Measurements from ENCODE around the gene LAMTOR4. TPM values are rescaled to one million over a fixed set of nuclear protein-coding genes. Genes with fewer than 3 reads are reported as not detected.

Gene LAMTOR4
- total RNA-seq, 1 donor from 2014 or later, result 150 TPM

DNA sequence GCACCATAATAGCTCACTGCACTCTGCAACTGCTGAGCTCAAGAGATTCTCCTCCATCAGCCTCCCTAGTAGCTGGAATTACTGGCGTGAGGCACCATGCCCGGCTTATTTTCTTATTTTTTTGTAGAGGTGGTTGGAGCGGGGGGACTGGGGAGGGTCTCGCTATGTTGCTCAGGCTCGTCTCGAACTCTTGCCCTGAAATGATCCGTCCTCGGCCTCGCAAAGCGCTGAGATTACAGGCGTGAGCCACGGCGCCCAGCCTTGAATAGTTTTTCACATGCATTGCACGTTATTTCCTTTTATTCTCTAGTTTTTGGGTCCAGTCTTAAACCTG is 526 bp upstream of the LAMTOR4 start:
- intact Hi-C loops (cut with micrococcal nuclease), result loop anchor here (1.0 to 5.0 kb wide), 10 partner anchors 10 to 280 kb away; partner anchors contain the start of genes AP4M1, CNPY4, GPC2 and MBLAC1

DNA sequence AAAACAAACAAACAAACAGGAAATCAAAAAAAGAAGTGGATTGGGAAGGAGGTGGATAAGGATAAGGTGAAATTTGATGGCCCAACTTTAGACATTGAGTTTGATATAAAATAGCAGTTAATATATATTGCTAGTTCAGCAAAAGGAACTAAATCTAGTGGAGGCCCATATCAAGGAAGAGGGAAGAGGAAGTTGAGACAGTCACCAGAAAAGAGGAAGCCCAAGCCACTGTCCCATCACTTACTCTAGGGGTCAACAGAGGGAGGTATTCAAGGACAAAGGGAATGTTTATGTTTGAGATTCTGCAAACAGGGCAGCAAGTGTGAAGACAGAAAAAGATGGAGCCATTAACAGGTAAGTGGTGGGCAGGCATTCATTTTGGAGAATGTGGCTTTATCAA is 3.7 kb downstream of the LAMTOR4 start:
- intact Hi-C loops (cut with micrococcal nuclease), result no loop called here

DNA sequence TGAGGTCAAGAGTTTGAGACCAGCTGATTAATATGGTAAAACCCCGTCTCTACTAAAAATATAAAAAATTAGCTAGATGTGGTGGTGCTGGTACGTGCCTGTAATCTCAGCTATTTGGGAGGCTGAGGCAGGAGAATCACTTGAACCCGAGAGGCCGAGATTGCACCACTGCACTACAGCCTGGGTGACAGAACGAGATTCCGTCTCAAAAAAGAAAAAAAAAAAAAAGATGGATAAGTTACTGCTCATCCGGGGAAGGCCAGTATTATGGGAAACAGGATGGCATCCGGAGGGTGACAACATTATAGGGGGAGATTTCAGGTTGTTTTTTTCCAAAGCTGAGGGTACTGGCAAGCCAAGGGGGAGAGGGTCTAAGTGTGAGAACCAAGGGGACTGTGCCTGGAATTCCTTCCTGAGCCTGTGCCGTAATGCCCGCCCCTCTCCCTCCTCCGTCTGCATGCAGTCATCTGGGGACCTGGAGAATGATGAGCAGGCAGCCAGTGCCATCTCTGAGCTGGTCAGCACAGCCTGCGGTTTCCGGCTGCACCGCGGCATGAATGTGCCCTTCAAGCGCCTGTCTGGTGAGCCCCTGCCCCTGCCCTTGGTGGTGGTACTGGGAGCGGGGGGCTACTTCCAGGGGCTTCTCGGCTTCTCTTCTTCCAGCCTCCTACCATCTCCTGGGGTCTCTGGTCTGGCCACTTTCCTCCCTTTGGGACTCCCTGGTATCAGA is 4.4 kb downstream of the LAMTOR4 start:
- intact Hi-C loops (cut with micrococcal nuclease), result no loop called here

DNA sequence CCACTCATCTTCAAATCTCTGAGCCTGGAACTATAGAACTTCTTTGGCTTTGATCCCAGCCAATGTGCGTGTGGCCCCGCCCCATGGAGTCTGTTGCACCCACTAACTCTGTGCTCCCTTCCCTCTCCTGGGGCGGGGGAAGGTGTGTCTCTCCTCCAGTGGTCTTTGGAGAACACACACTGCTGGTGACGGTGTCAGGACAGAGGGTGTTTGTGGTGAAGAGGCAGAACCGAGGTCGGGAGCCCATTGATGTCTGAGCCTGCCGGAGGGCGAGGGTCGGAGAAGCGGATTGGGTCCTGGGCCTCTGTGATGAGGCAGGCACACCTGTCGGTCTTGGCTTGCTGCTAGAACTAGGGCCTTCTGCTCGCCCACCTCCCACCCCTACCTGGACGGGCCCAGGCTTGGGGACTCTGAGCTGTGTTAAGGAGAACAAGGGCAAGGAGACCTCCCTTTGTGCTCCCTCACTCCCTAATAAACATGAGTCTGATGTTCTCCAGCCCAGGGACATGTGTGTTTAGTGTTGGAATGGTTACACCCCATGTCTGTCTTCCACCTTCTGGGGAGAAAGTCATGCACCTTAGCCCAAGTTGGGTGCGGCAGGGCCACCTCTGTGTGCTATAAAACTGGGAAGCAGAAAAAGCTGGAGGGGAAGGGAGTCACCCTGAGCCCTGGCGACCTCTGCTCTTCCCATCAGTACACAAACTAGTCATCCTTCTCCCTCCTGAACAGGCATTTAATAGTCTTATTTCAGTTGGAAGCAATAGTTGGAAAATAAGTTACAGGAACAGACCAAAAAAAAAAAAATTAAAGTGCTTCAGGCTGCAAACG is 5.2 kb downstream of the LAMTOR4 start:
- intact Hi-C loops (cut with micrococcal nuclease), result no loop called here

DNA sequence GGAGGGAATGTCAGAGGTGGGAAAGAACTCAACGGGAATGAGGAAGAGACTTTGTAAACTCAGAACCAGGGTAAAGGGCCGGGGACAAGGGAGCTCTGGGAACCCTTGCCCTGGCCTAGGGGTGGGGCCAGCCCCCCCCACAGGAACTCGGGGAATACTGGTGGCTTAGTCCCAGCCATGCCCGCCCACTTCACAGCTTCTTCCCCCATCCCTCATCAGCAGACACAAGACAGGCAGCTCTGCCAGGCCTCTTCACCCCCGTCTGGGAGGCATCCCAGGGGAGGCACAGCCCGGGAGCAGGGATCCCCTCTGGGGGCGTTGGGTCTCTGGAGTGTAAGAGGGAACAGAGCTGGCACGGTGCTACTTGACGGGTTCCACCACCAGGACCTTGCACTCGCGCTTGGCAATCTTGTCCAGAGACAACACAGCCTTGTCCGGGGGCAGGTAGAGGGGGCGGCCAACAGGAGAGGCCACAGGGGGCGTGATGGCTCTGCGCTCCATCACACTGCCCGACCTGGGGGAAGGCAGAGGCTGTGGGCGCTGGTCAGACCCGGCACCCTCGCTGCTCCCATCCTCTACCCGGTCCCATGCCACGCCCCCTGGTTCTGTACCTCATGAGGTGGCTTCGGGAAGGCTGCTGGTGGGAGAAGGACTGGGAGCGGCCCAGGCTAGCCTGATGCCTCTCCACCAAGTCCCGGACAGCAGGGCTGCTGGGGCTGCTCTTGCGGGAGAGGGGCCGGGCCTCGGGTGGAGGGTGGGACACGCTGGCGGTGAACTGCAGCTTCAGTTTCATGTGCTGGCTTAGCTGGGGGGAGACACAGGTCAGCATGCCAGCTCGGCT is 6.2 kb downstream of the LAMTOR4 start:
- intact Hi-C loops (cut with micrococcal nuclease), result no loop called here

DNA sequence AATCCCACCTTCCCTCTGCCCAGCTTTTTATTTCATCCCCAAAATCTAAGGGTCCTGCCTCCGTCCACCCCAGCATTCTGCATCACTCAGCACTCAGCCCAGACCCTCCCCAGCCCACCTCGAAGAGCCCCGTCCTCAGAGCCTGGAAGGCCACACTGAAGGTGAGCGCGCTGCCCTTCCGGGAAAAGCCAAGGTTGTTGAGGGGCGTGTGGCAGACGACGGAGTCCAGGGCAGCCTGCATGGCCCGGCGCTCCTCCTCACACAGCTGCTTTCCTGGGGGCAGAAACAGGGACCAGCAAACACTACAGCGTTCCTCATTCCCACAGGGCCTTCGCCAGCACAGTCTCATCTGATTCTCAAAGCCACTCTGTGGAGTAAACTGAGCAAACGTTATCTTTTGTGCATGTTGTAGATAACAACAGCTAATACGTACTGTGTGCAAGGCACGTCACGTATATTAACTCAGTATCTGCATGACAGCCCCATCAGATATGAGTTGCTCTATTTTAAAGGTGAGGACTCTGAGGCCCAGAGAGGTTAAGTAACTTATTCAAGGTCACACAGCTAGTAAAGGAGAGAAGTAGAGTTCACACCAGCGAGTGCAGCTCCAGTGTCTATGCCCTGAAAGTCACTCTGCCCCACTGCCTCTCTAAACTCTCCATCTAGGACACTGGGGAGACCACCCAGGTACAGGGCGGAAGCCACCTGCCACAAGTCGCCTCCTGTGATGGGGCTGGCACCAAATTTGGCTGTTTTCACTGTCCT is 7.0 kb downstream of the LAMTOR4 start:
- intact Hi-C loops (cut with micrococcal nuclease), result no loop called here

DNA sequence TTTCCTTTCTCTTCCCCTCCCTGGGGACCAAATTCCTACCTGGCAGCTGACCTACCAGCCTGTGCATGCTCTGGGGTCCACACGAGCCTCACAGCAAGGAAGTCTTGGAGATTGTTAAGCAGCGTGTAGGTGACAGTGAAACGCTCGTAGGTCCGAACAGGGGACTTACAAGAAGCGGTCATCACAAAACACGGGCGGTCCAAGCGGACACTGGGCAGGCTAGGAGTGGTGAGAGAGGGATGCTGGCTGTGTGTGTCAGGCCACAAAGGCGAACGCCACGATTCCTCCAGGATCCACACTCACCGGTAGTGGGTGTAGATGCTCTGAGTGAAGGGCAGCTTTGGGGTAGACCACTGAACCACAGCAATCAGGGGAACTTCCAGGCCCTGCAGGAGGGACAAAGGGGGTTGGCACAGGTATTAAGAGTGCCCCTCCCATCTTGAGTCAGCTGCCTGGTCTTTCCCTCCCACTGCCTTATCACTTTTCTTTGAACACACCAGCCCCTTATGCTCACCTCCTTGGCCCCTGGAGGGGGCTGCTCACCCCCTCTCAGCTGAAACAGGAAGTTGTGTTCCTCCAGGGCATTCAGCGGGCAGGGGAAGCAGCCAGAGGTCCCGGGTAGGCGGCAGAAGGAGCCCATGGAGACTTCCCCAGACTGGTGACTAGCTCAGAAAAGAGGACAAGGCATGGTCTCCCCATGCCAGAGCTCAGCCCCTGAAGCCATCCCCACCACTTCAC is 7.8 kb downstream of the LAMTOR4 start:
- intact Hi-C loops (cut with micrococcal nuclease), result no loop called here

DNA sequence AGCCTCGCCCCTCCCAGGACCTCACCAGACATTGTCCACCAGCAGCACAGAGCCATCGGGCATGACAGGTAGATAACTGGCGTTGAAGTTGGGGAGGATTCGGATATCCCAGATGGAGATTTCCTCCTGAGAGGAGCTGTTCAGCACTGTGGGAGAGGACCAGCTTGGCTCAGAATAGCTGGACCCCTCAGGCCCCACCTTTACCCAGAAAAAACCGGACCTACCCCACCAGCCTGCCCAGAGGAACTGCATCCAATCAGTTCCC is 8.3 kb downstream of the LAMTOR4 start:
- intact Hi-C loops (cut with micrococcal nuclease), result no loop called here

DNA sequence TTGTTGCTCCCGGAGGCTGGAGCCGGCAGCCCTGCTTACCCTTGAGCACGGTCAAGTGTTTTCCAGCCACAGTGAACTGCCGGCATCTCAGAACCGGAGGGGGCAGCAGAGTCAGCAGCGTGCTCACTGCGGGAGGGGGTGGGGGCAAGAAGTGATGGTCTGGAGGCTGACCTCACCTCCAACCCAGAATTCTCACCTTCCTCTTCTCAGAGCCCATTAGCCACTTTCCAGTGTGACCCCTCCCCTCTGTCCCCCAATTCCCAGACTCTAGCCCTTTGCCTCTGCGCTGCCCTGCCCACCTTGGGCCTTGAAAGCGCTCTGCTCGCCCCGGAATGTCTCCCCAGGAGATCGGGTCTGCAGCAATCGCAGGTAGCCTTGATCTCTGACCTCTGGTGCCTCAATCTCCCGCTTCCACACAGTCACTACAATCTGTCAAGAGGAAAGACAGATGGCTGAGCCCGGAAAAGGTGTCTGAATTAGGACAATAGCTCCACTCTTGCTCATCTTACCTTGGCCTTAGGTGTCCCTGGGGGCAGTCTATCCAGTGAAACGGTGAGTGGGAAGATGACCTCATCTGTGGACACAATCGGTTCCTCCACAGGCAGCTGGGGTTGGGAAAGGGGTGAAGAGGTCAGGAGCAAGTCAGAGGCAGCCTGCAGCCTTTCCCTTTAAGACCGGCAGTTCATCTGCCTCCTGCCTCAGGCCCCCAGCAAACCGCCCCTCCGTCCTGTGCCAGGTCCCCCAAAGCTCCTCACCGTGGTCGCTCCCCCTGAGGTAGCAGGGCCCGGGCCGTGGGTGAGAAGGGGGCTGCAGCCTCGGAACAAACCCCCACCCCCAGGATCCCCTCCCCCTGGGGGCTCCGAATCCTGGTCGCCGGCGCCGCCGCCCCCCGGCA is 8.9 kb downstream of the LAMTOR4 start:
- intact Hi-C loops (cut with micrococcal nuclease), result loop anchor here (1.0 to 2.0 kb wide), 5 partner anchors 9 to 63 kb away; partner anchors contain the start of genes GPC2, LAMTOR4 and STAG3

DNA sequence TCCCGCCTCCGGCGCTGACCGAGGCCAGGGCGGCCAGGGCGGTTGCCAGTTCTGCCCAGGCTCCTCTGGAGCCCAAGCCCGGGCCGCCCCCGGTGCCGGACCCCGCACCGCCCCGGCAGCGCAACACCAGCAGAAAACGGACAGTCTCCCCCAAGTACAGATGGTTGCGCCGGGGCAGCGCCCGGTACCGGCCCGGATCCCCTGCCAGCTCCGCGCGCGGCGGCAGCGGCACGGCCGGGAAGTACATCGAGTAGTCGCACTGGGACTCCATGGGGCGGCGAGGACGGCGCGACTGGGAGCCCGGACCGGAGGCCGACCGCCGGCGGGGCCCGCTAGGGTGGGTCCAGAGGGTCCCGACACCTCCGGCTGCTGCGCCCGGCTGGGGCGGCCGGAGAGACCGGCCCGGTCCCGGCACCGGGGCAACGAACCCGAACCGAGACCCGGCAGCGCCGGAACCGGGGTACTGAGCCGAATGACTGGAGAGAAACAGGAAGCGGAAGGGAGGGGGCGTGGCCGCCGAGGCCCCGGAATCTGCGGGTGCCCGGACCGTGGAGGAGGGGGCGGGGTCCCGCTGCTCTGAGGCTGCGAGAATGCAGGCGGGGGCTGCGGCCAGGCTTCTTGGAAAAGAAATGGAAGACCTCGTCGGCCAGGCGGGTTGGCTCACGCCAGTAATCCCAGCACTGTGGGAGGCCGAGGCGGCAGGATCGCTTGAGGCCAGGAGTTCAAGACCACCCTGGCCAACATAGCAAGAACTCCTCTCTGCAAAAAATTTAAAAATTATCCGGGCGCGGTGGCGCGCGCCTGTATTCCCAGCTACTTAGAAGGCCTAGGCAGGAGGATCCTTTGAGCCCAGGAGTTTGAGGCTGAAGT is 9.7 kb downstream of the LAMTOR4 start, which contains the start of gene TRAPPC14:
Gene TRAPPC14 (minus strand): TSS at position 495 of the 870 bp plus-strand sequence. CDS start 224 bp downstream, at position 271.
- intact Hi-C loops (cut with micrococcal nuclease), result loop anchor here (1.0 to 2.0 kb wide), 5 partner anchors 8 to 62 kb away; partner anchors contain the start of genes GPC2, LAMTOR4 and STAG3

DNA sequence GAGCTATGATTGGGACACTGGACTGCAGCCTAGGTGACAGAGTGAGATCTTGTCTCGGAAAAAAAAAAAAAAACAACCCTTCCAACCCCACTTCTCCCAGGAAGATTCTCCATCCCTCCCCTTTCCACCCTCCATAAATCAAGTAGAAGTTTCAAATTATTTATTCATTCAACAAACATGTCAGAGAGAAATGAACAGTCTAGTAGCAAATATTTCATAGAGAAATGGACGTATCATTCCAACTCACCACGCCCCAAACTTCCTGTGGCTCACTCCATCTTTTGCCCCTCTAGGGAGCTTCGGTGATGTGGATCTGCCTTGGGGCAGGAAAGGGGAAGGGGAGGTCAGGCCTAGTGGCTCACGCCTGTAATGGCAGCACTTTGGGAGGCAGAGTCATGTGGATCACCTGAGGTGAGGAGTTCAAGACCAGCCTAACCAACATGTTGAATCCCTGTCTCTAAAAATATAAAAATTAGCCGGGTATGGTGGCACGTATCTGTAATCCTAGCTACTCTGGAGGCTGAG is 10.4 kb downstream of the LAMTOR4 start:
- intact Hi-C loops (cut with micrococcal nuclease), result loop anchor here (2.0 kb wide), 2 partner anchors 50 to 62 kb away; no protein-coding TSS in a partner anchor

DNA sequence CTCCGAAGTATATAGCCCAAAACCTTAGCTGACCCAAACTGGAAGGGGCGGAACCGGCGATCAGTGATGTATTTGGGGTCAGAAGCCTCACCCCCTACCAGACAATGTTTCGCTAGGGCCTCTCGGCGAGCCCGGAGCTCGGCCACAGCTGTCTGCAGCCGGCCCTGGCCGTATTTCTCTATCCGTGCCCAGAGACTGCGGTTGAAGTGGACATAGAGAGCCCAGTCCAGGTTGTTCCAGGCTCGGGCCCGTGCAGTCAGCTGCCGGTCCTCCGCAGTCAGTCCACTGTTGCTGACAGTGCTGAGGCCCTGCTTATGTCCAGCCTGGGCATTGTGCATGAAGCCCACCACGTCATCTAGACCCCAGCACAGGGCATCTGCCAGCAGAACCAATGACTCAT is 11.3 kb downstream of the LAMTOR4 start:
- intact Hi-C loops (cut with micrococcal nuclease), result no loop called here

DNA sequence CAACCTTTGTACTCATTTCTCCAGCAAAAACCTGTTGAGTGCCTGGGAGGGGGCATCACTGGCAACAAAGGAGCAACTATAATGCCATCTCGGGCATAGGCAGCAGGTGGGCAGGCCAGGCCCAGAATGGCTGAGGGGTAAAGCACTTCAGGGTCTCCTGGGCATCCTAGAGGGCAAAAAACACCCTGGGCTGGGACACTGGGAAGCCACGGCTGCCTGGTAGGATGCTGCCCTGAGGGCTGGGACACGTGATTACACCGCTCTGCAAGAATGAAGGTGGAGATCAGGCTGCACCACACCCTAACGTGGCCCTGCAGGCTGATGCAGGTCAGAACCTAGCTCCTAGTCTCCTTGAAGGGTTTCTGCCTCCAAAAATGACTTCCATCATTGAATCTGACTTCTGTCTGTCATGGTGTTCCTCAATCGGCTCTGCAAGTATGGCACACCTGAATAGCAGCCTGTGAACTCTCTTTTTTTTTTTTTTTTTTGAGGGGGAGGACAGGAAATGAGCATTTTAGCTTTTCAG is 14.4 kb downstream of the LAMTOR4 start:
- intact Hi-C loops (cut with micrococcal nuclease), result no loop called here

DNA sequence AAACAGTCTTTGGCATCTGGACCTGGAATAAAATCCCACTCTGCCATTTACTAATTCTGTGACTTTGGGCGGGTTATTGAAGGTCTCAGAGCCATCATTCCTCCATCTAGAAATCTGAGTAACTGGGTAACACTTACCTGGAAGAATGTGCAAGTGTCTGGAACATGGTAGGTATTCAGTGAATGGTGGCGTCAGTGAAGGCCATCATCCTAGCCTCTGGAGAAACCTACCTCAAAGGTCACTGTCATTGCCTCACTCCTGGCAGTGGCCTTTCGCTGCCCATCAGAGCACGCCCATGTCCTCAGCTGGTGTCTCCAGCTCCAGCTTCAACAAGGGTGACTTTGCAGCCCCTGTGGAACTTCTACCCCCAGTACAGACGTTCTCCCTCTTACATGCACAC is 15.2 kb downstream of the LAMTOR4 start:
- intact Hi-C loops (cut with micrococcal nuclease), result no loop called here

DNA sequence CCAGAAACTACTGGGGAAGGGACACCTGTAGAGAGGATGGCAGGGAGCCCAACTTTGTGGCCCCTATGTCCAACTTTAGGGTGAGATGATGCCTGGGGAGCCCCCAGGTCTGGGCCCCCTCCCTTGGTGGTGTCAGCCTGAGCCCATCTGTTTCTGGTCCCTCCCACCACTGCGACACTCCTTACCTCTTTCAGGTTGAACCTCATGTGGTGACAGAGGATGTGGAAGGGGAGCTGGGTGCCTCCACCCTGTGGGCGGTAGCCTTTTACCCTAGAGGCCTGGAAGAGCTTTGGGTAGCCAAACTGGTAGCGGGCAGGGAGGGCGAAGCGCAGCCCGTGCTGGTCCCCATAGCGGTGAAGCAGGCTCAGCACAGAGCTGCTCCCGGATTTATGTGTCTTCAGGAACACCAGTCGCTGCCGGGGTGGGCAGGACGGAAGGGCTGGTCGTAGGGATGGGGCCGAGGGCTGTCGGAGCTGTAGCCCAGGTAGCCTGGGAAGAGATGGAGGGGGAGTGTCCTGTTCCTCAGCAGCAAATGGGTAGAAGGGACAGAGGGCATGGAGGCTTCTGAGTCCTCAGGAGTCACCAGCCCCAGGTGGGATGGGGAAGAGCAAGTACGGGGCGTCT is 17.7 kb downstream of the LAMTOR4 start:
- intact Hi-C loops (cut with micrococcal nuclease), result loop anchor here (1.0 kb wide), 1 partner anchor 8 kb away; the partner anchor contains the start of gene TRAPPC14

DNA sequence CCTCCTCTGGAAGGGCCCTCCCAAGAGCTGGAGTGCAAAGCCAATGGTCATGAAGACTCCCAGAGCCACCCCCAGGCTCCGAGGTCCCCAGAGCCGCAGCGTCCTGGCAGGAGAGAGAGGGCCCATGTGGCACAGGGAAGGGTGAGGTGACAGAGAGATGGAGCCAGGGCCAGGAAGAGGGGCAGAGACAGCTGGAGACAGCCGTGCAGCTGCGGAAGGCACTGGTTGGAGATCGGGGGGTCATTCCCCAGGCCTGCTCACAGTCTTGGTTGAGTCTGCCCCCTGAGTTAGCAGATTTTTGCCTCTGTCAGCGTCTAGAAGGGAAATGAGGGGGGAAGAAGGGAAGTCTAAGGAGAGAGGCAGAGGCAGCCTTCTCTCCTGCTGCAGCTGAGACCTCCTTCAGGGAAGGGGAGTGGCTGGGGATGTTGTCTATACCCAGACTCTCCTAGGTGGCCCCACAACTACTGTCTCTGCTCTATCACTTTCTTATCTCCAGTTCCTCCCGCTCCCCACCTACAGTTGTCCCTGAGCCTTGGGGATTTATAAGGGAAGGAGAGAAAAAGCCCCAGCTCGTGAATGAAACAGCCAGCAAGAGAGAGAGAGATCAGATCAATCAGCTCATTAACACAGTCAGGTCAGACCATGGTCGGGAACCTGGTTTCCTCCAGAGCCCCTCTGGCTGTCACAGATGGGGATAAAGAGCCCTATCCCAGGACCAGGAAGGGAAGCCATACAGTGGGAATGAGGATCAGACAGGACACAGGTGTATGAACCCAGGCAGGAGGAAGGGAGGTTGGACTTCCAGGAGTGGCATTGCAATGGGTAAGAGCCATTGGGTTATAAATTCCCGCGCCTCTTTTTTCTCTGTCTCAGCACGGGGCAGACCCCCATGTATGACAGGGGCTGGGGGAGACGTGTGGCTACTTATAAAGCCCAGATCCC is 18.5 kb downstream of the LAMTOR4 start:
- intact Hi-C loops (cut with micrococcal nuclease), result loop anchor here (1.0 kb wide), 1 partner anchor 9 kb away; the partner anchor contains the start of gene TRAPPC14

All from T-helper 1 cell treated with Interleukin-12 subunit alpha and Interleukin-12 subunit beta and Interleukin-4 antibody, amounts not matched to agents 30 ng/mL and 1 ng/mL, for 36 hours (primary cell).